ENCODE measurements around the gene AHSA1. TPM values are rescaled to one million over a fixed set of nuclear protein-coding genes. Genes with fewer than 3 reads are reported as not detected.
A peak's percentile ranks its signal among the peaks of the same experiment; 100 is the strongest.

AHSA1 gene
- polyA plus RNA-seq, 1 experiment: 90.1 TPM

DNA sequence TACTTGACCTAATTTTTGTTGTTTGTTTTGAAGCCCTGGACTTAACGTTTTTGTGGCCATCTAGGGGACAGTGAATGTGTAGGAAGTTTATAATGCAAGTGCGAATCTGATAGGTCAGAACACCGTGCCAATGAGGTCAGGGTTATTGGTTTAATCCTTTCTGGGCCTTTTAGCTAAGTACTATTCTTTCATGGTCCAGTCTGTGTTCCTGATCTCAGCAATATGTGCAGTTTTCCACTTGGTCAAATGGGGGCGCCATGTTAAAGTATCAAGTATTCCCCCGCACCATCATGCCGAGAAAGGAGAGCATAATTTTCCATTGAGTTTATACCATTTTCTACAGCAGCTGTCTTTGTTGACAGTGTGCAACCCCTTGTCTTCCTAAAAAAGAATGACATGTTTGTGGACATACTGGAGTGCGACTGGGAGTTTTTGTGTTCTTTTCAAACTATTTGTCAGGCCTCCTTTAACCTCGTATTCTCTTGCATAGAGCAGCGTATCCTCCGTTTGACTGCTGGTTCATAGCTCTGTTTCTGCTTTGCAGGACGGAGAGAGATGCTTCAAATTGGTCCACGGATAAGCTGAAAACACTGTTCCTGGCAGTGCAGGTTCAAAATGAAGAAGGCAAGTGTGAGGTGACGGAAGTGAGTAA lies 1.3 kb downstream of the AHSA1 start:
- no peak for DNase-seq (ENCODE audit: low read depth)
- Histone ChIP-seq H3K27me3 (ENCODE audit: control insufficient read depth, insufficient read depth, low read length) (no peaks in the 10 kb centered on the region), H3K36me3 (ENCODE audit: control insufficient read depth, insufficient read depth, low read length) (peaks cover 15% of the 10 kb centered on the region), H3K4me3 (ENCODE audit: low read depth, low read length) (peak overlapping the region; percentile 94)
- CTCF ChIA-PET: interaction anchor here (0.5 to 3.8 kb wide), 21 partner anchors 8 to 295 kb away, joined by 3 to 41 read pairs (median 3); no protein-coding TSS in a partner anchor
- POLR2A ChIA-PET: no interaction called here
- TF ChIP-seq, protein P1, sequence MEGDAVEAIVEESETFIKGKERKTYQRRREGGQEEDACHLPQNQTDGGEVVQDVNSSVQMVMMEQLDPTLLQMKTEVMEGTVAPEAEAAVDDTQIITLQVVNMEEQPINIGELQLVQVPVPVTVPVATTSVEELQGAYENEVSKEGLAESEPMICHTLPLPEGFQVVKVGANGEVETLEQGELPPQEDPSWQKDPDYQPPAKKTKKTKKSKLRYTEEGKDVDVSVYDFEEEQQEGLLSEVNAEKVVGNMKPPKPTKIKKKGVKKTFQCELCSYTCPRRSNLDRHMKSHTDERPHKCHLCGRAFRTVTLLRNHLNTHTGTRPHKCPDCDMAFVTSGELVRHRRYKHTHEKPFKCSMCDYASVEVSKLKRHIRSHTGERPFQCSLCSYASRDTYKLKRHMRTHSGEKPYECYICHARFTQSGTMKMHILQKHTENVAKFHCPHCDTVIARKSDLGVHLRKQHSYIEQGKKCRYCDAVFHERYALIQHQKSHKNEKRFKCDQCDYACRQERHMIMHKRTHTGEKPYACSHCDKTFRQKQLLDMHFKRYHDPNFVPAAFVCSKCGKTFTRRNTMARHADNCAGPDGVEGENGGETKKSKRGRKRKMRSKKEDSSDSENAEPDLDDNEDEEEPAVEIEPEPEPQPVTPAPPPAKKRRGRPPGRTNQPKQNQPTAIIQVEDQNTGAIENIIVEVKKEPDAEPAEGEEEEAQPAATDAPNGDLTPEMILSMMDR (IDR thresholded peaks at IDR 0.05; ENCODE audit: insufficient read depth, low read depth, low read length): peak; percentile 80

- POLR2A ChIA-PET: interaction anchor here (0.7 kb wide), 1 partner anchor 551 kb away, joined by 11 read pairs; no protein-coding TSS in a partner anchor
Observed at GRCh38 chr14:77467801-77468200, 9.9 kb downstream of the AHSA1 start.

GRCh38 chr14:77469067-77469505 lies 11.2 kb downstream of the AHSA1 start:
- Histone ChIP-seq H3K27me3 (ENCODE audit: control insufficient read depth, insufficient read depth, low read length) (peaks cover 4% of the 10 kb centered on the region; the same call in 1 of the 2 replicates), H3K36me3 (ENCODE audit: control insufficient read depth, insufficient read depth, low read length) (peaks cover 18% of the 10 kb centered on the region), H3K4me3 (ENCODE audit: low read depth, low read length) (no peak overlapping the region)
- ChIA-PET CTCF (interaction anchor here (8.2 kb wide), 1 partner anchor 10 kb away, joined by 38 read pairs; the partner anchor contains the start of gene AHSA1), POLR2A (no interaction called here)
- DNase-seq (ENCODE audit: low read depth): no peak
- TF ChIP-seq, protein P1 (IDR thresholded peaks at IDR 0.05; ENCODE audit: insufficient read depth, low read depth, low read length): no peak

More at GRCh38 chr14:77467801-77468200, 9.9 kb downstream of the AHSA1 start:
- no peak for DNase-seq (ENCODE audit: low read depth)
- Histone ChIP-seq H3K36me3 (ENCODE audit: control insufficient read depth, insufficient read depth, low read length) (peaks cover 23% of the 10 kb centered on the region), H3K4me3 (ENCODE audit: low read depth, low read length) (no peak overlapping the region), H3K27me3 (ENCODE audit: control insufficient read depth, insufficient read depth, low read length) (peaks cover 4% of the 10 kb centered on the region; the same call in 1 of the 2 replicates)
- TF ChIP-seq, protein P1 (IDR thresholded peaks at IDR 0.05; ENCODE audit: insufficient read depth, low read depth, low read length): no peak
- CTCF ChIA-PET: interaction anchor here (1.1 kb wide), 1 partner anchor 9 kb away, joined by 6 read pairs; no protein-coding TSS in a partner anchor

GRCh38 chr14:77469539-77469938 lies 11.6 kb downstream of the AHSA1 start:
- Histone ChIP-seq H3K36me3 (ENCODE audit: control insufficient read depth, insufficient read depth, low read length) (peaks cover 18% of the 10 kb centered on the region), H3K27me3 (ENCODE audit: control insufficient read depth, insufficient read depth, low read length) (peaks cover 4% of the 10 kb centered on the region; the same call in 1 of the 2 replicates), H3K4me3 (ENCODE audit: low read depth, low read length) (no peak overlapping the region)
- DNase-seq (ENCODE audit: low read depth): no peak
- TF ChIP-seq, protein P1 (IDR thresholded peaks at IDR 0.05; ENCODE audit: insufficient read depth, low read depth, low read length): no peak
- ChIA-PET CTCF (interaction anchor here (8.2 kb wide), 1 partner anchor 10 kb away, joined by 38 read pairs; the partner anchor contains the start of gene AHSA1), POLR2A (no interaction called here)

GRCh38 chr14:77470224-77470870 lies 12.5 kb downstream of the AHSA1 start:
- TF ChIP-seq, protein P1 (IDR thresholded peaks at IDR 0.05; ENCODE audit: insufficient read depth, low read depth, low read length): no peak
- ChIA-PET POLR2A (no interaction called here), CTCF (interaction anchor here (8.2 kb wide), 1 partner anchor 11 kb away, joined by 38 read pairs; the partner anchor contains the start of gene AHSA1)
- H3K27me3 ChIP-seq (ENCODE audit: control insufficient read depth, insufficient read depth, low read length): peaks cover 8% of the 10 kb centered on the region; the same call in 1 of the 2 replicates
- no peak for DNase-seq (ENCODE audit: low read depth)
- peaks cover 15% of the 10 kb centered on the region for H3K36me3 ChIP-seq (ENCODE audit: control insufficient read depth, insufficient read depth, low read length)
- H3K4me3 ChIP-seq (ENCODE audit: low read depth, low read length): no peak overlapping the region
